H1 (cell line): ENCODE results near the gene FLT1. TPM values are rescaled to one million over a fixed set of nuclear protein-coding genes. Genes with fewer than 3 reads are reported as not detected.

ENCODE experiments used
- CTCF ChIA-PET: fragments of 300-600 bp; sonication (Branson Sonifier 250); formaldehyde crosslinking; loops from one replicate; lab custom pipeline; 2021; ENCODE audit not compliant: partially characterized antibody; lab: Charles Lee
- POLR2A ChIA-PET: fragments of 300-600 bp; sonication (Branson Sonifier 250); formaldehyde crosslinking; loops from one replicate; lab custom pipeline; 2021; ENCODE audit warnings: inconsistent platforms; ENCODE audit not compliant: partially characterized antibody; lab: Charles Lee
- DNase-seq, 2 experiments: peaks; one replicate each; pipeline versions ENCODE4 v3.0.0 to v3.0.0-alpha.2; 2010 to 2022; ENCODE audit warnings: low spot score in 2 of 2, low read depth in 1 of 2, mixed read lengths in 1 of 2
- FAIRE-seq: peaks from 2 replicates; lab custom pipeline; 2011; peaks lifted over from hg19 to GRCh38; lab: Jason Lieb, UNC
- H2AFZ ChIP-seq: 2 replicates; pipeline ENCODE4 v1.8.1; 2012; ENCODE audit warnings: low read length, inconsistent platforms
- H2AK5ac ChIP-seq: 2 replicates; pipeline ENCODE4 v1.6.1; 2013; ENCODE audit warnings: low read depth, low read length
- H2BK120ac ChIP-seq: replicated peaks from 2 replicates; pipeline ENCODE3; 2013; ENCODE audit warnings: low read depth, low read length, inconsistent platforms
- H2BK12ac ChIP-seq: 2 replicates; pipeline ENCODE4 v1.6.1; 2013; ENCODE audit warnings: low read depth, low read length
- H2BK15ac ChIP-seq: 2 replicates; pipeline ENCODE4 v1.6.1; 2013; ENCODE audit warnings: low read length
- H2BK20ac ChIP-seq: 2 replicates; pipeline ENCODE4 v1.6.1; 2013; ENCODE audit warnings: low read length
- H2BK5ac ChIP-seq: 2 replicates; pipeline ENCODE4 v1.6.1; 2013; ENCODE audit warnings: low read depth, low read length
- H3K14ac ChIP-seq: 2 replicates; pipeline ENCODE4 v1.6.1; 2013; ENCODE audit warnings: inconsistent platforms; ENCODE audit not compliant: insufficient read length
- H3K18ac ChIP-seq: 2 replicates; pipeline ENCODE4 v1.6.1; 2013; ENCODE audit warnings: low read length; ENCODE audit errors: extremely low read depth
- H3K23ac ChIP-seq: 2 replicates; pipeline ENCODE4 v1.6.1; 2013; ENCODE audit warnings: inconsistent platforms; ENCODE audit not compliant: insufficient read length
- H3K23me2 ChIP-seq: 2 replicates; pipeline ENCODE4 v1.6.1; 2013; ENCODE audit warnings: low read depth, low read length
- H3K27ac ChIP-seq: 2 replicates; pipeline ENCODE4 v1.6.1; 2011; ENCODE audit warnings: low read depth, low read length, inconsistent platforms
- H3K27me3 ChIP-seq, 4 experiments: replicated peaks in 1 of 4; 1 replicate in 1 of 4; 2 replicates in 3 of 4; pipeline versions ENCODE4 v1.6.1 to v1.8.1; 2011 to 2013; ENCODE audit warnings: low read length in 3 of 4, mild to moderate bottlenecking in 3 of 4, inconsistent platforms in 2 of 4, mixed read lengths in 2 of 4, moderate library complexity in 1 of 4; ENCODE audit not compliant: control insufficient read depth in 3 of 4, insufficient read depth in 3 of 4; ENCODE audit errors: extremely low read depth in 1 of 4
- H3K36me3 ChIP-seq, 4 experiments: 2 replicates each; pipeline versions ENCODE4 v1.6.1 to v1.8.1; 2011 to 2013; ENCODE audit warnings: mild to moderate bottlenecking in 4 of 4, low read length in 3 of 4, moderate library complexity in 2 of 4, control low read depth in 1 of 4, inconsistent platforms in 1 of 4; ENCODE audit not compliant: insufficient read depth in 4 of 4, control insufficient read depth in 2 of 4
- H3K4ac ChIP-seq: replicated peaks from 2 replicates; pipeline ENCODE3; 2013; ENCODE audit warnings: low read length, low read depth, mixed read lengths, inconsistent platforms; ENCODE audit not compliant: insufficient read length
- H3K4me1 ChIP-seq, 4 experiments: replicated peaks in 1 of 4; 1 replicate in 1 of 4; 2 replicates in 3 of 4; pipeline versions ENCODE4 v1.6.1 to v1.8.1; 2011 to 2013; ENCODE audit warnings: low read length in 3 of 4, inconsistent platforms in 2 of 4, mixed read lengths in 1 of 4; ENCODE audit not compliant: insufficient read depth in 4 of 4, control insufficient read depth in 3 of 4
- H3K4me2 ChIP-seq, 2 experiments: 2 replicates each; pipeline versions ENCODE4 v1.6.1 to v1.8.1; 2011 to 2013; ENCODE audit warnings: low read depth in 2 of 2, low read length in 2 of 2, control low read depth in 1 of 2, inconsistent platforms in 1 of 2, mild to moderate bottlenecking in 1 of 2; ENCODE audit not compliant: insufficient read depth in 1 of 2
- H3K4me3 ChIP-seq, 4 experiments: fragments of 200-600, 300-600 bp in 1 of 4; sonication (generic), shearing (Covaris generic), sonication (Bioruptor Twin) in 1 of 4; 2 replicates each; pipeline versions ENCODE4 v1.5.1 to v1.8.1; 2011 to 2016; ENCODE audit warnings: low read length in 4 of 4, low read depth in 3 of 4, control low read depth in 2 of 4, inconsistent platforms in 2 of 4, mild to moderate bottlenecking in 2 of 4, mixed read lengths in 1 of 4, moderate library complexity in 1 of 4; ENCODE audit not compliant: insufficient read depth in 2 of 4; ENCODE audit errors: extremely low read depth in 1 of 4
- H3K56ac ChIP-seq: replicated peaks from 2 replicates; pipeline ENCODE3; 2013; ENCODE audit warnings: low read depth, mild to moderate bottlenecking, mixed read lengths, low read length, inconsistent platforms; ENCODE audit not compliant: insufficient read length
- H3K79me1 ChIP-seq: 2 replicates; pipeline ENCODE4 v1.6.1; 2013; ENCODE audit warnings: low read depth, low read length, control low read depth
- H3K79me2 ChIP-seq, 2 experiments: 2 replicates each; pipeline versions ENCODE4 v1.6.1 to v1.8.1; 2012 to 2013; ENCODE audit warnings: low read length in 2 of 2, mild to moderate bottlenecking in 2 of 2, inconsistent platforms in 1 of 2; ENCODE audit not compliant: insufficient read depth in 2 of 2, control insufficient read depth in 1 of 2
- H3K9ac ChIP-seq, 4 experiments: replicated peaks in 1 of 4; 1 replicate in 1 of 4; 2 replicates in 3 of 4; pipeline versions ENCODE4 v1.6.1 to v1.8.1; 2011 to 2013; ENCODE audit warnings: low read depth in 3 of 4, low read length in 3 of 4, control low read depth in 2 of 4, mild to moderate bottlenecking in 2 of 4, moderate library complexity in 2 of 4, inconsistent platforms in 1 of 4; ENCODE audit errors: extremely low read depth in 1 of 4
- H3K9me3 ChIP-seq, 2 experiments: 2 replicates each; pipeline versions ENCODE4 v1.6.1 to v1.8.1; 2012 to 2013; ENCODE audit warnings: mild to moderate bottlenecking in 2 of 2, moderate library complexity in 2 of 2, control low read depth in 1 of 2, inconsistent platforms in 1 of 2, low read depth in 1 of 2, low read length in 1 of 2, mixed read lengths in 1 of 2; ENCODE audit not compliant: insufficient read depth in 2 of 2
- H4K20me1 ChIP-seq, 2 experiments: replicated peaks in 1 of 2; 2 replicates each; pipeline versions ENCODE3 to v1.8.1; 2011 to 2013; ENCODE audit warnings: inconsistent platforms in 2 of 2, low read length in 2 of 2, mild to moderate bottlenecking in 1 of 2; ENCODE audit not compliant: insufficient read depth in 2 of 2, control insufficient read depth in 1 of 2
- H4K5ac ChIP-seq: 2 replicates; pipeline ENCODE4 v1.6.1; 2013; ENCODE audit warnings: low read length, low read depth, mixed read lengths, inconsistent platforms; ENCODE audit not compliant: insufficient read length
- H4K8ac ChIP-seq: 2 replicates; pipeline ENCODE4 v1.8.0; 2013; ENCODE audit warnings: mild to moderate bottlenecking, moderate library complexity, low read length, inconsistent platforms; ENCODE audit not compliant: insufficient read depth; ENCODE audit errors: extremely low read depth
- H4K91ac ChIP-seq: replicated peaks from 2 replicates; pipeline ENCODE3; 2013; ENCODE audit warnings: low read length, mixed read lengths, inconsistent platforms; ENCODE audit not compliant: insufficient read length
- CHD2 ChIP-seq: IDR thresholded peaks from 2 replicates; pipeline ENCODE4 v1.6.1; 2012; ENCODE audit warnings: low read length, improper control_type of control experiment
- E2F6 ChIP-seq: IDR thresholded peaks from 2 replicates; pipeline ENCODE4 v1.6.1; 2012; ENCODE audit warnings: inconsistent platforms
- HDAC6 ChIP-seq: IDR thresholded peaks from one replicate; pipeline ENCODE4 v1.7.1; 2012; ENCODE audit warnings: low read depth, mild to moderate bottlenecking, inconsistent platforms, low read length, moderate library complexity
- KDM4A ChIP-seq: IDR thresholded peaks from one replicate; pipeline ENCODE4 v1.7.1; 2012; ENCODE audit warnings: low read depth, mild to moderate bottlenecking, moderate library complexity, low read length, inconsistent platforms; ENCODE audit not compliant: severe bottlenecking
- NRF1 ChIP-seq: IDR thresholded peaks from 2 replicates; pipeline ENCODE4 v1.6.1; 2011; ENCODE audit warnings: mild to moderate bottlenecking, low read depth, low read length, improper control_type of control experiment
- RAD21 ChIP-seq, 2 experiments: IDR thresholded peaks in 1 of 2; conservative IDR thresholded peaks in 1 of 2; 2 replicates each; pipeline ENCODE4 v1.6.1; 2011; ENCODE audit warnings: low read depth in 2 of 2, low read length in 2 of 2, improper control_type of control experiment in 1 of 2, inconsistent platforms in 1 of 2, mild to moderate bottlenecking in 1 of 2, moderate library complexity in 1 of 2
- WGBS, 2 experiments: shearing (Covaris generic) in 1 of 2; methylation state at CpG; one replicate each; pipeline versions ENCODE4 v1.1.6 to v1.1.7; 2013 to 2015; ENCODE audit warnings: low lambda C conversion rate in 2 of 2, mixed read lengths in 2 of 2, inconsistent platforms in 1 of 2, low coverage in 1 of 2, missing lambda C conversion rate in 1 of 2; ENCODE audit not compliant: insufficient replicate concordance in 2 of 2, insufficient coverage in 1 of 2, insufficient read length in 1 of 2; ENCODE audit errors: extremely low coverage in 1 of 2, missing lambda C conversion rate in 1 of 2; 5-methylcytosine and 5-hydroxymethylcytosine counted together
- polyA plus RNA-seq, 7 experiments: library from polyadenylated mRNA; depleted of rRNA in 3 of 7; stranded (reverse) in 5 of 7; unstranded in 2 of 7; fragments of >200 nt in 5 of 7; fragments of 200-250 nt in 2 of 7; gene quantifications; 1 replicate in 5 of 7; 2 replicates in 1 of 7; 4 replicates in 1 of 7; pipeline versions ENCODE4 v1.2.1 to v1.2.3, GENCODE V29; 2011 to 2013; ENCODE audit warnings: missing spikeins in 2 of 7, mixed read lengths in 2 of 7
- total RNA-seq: library from RNA; stranded (reverse); fragmentation: NEBNext Ultra II Directional; extraction: Animal tissue kit (Norgen Biotek cat#: 25700); gene quantifications from 2 replicates; pipeline ENCODE4 v1.2.1, GENCODE V29; 2021

Gene FLT1
- total and polyA plus RNA-seq, 2 of the 8 experiments (the other 6 are each of a cell fraction or from before 2014, with no cell fraction given) = 19.7 to 90.2 TPM

GRCh38 chr13:28347456-28348371, 147.2 kb downstream of the FLT1 start:
- Histone ChIP-seq H3K56ac (no peak overlapping the region), H3K23me2 (peaks cover 2% of the 10 kb centered on the region; the same call in 1 of the 2 replicates), H3K9me3 (no peaks in the 10 kb centered on the region), H3K27me3 (no peaks in the 10 kb centered on the region), H4K20me1 (peaks cover 0 to 1% of the 10 kb centered on the region in 2 experiments), H2BK120ac (no peak overlapping the region), H3K4ac (no peak overlapping the region), H4K8ac (no peak overlapping the region; the same call in 1 of the 2 replicates), H2AK5ac (no peak overlapping the region), H3K18ac (no peak overlapping the region), H3K9ac (no peak overlapping the region), H2BK5ac (peak overlapping the region; percentile 27; the same call in 1 of the 2 replicates), H4K5ac (no peak overlapping the region)
- FAIRE-seq = no peak
- WGBS, 2 experiments = 89% methylated on average over 5 of the region's 5 CpGs; no CpG with 5 or more reads in 1 of the 2 experiments
- POLR2A ChIA-PET = interaction anchor here (0.6 to 0.7 kb wide), 2 partner anchors 43 to 382 kb away, joined by 3 read pairs; no protein-coding TSS in a partner anchor
- no peak for TF ChIP-seq NRF1
- no peak for TF ChIP-seq KDM4A
- TF ChIP-seq E2F6 = no peak
- TF ChIP-seq CHD2 = no peak
- no peak for TF ChIP-seq RAD21 (IDR thresholded peaks at IDR 0.05 in 1 of 2, conservative IDR thresholded peaks at IDR 0.05 in 1 of 2; ENCODE audit: low read depth in 2 of 2, low read length in 2 of 2)
- TF ChIP-seq HDAC6 = no peak
- TF ChIP-seq, all 59 proteins: peak for 0
- no peak overlapping the region for H4K91ac ChIP-seq
- no peak overlapping the region for H2BK20ac ChIP-seq
- no peak overlapping the region for H3K4me3 ChIP-seq
- H2AFZ ChIP-seq = no peak overlapping the region
- H3K23ac ChIP-seq = no peak overlapping the region
- no peak overlapping the region for H2BK12ac ChIP-seq
- H2BK15ac ChIP-seq = no peak overlapping the region
- H3K36me3 ChIP-seq = peaks cover 0 to 5% (median 0%) of the 10 kb centered on the region in 4 experiments; a peak in 2 of 8 replicates
- H3K4me2 ChIP-seq = no peak overlapping the region
- H3K79me2 ChIP-seq = no peaks in the 10 kb centered on the region
- H3K79me1 ChIP-seq = no peaks in the 10 kb centered on the region
- no peak overlapping the region for H3K14ac ChIP-seq
- no peak for DNase-seq
- peaks cover 0 to 2% (median 0%) of the 10 kb centered on the region in 4 experiments; a peak in 2 of 7 replicates for H3K4me1 ChIP-seq
- no peak overlapping the region for H3K27ac ChIP-seq
- CTCF ChIA-PET = interaction anchor here (0.9 to 1.6 kb wide), 2 partner anchors 22 to 27 kb away, joined by 3 read pairs; no protein-coding TSS in a partner anchor
